A673 (cell line): Measurements from ENCODE around the gene SLC31A1. TPM values are rescaled to one million over a fixed set of nuclear protein-coding genes. Genes with fewer than 3 reads are reported as not detected.
"Not testable (repeated sequence)": the region's sequence is repeated elsewhere in the genome, so short reads cannot be mapped to it uniquely, and the experiment has no call there.

Source experiments
- BruUV-seq: library from RNA; stranded (reverse); fragments of 400-500 nt; replicated peaks from 2 replicates; lab custom pipeline; 2021; lab: Mats Ljungman, UMichigan
- CTCF ChIA-PET: fragments of 300-600 bp; sonication (Branson Sonifier 250); formaldehyde crosslinking; loops from one replicate; lab custom pipeline; 2022; ENCODE audit warnings: antibody characterized with exemption; lab: Charles Lee
- POLR2A ChIA-PET: fragments of 300-600 bp; sonication (Branson Sonifier 250); formaldehyde crosslinking; loops from one replicate; lab custom pipeline; 2022; ENCODE audit warnings: antibody characterized with exemption; ENCODE audit not compliant: low non-redundant PET; lab: Charles Lee
- DNase-seq: peaks from one replicate; pipeline ENCODE4 v3.0.0-alpha.2; 2015; ENCODE audit warnings: low spot score
- H3K27ac ChIP-seq: fragments of 200-600 bp; sonication (generic); 2 replicates; pipeline ENCODE4 v1.5.1; 2016; ENCODE audit warnings: mixed run types, low read depth, mild to moderate bottlenecking, mixed read lengths, antibody characterized with exemption, low read length; ENCODE audit not compliant: poor library complexity, severe bottlenecking
- H3K27me3 ChIP-seq: fragments of 200-600 bp; sonication (generic); replicated peaks from 2 replicates; pipeline ENCODE4 v1.6.1; 2017; ENCODE audit warnings: mixed run types, low read depth, mild to moderate bottlenecking, mixed read lengths, antibody characterized with exemption, low read length; ENCODE audit not compliant: insufficient read depth, poor library complexity
- H3K36me3 ChIP-seq: fragments of 200-600 bp; sonication (generic); 2 replicates; pipeline ENCODE4 v1.6.1; 2016; ENCODE audit warnings: mixed run types, mild to moderate bottlenecking, mixed read lengths, antibody characterized with exemption, low read length; ENCODE audit not compliant: insufficient read depth, poor library complexity, severe bottlenecking
- H3K4me1 ChIP-seq: fragments of 200-600 bp; sonication (generic); 2 replicates; pipeline ENCODE4 v1.6.1; 2017; ENCODE audit warnings: mixed run types, mild to moderate bottlenecking, mixed read lengths, antibody characterized with exemption, low read length; ENCODE audit not compliant: insufficient read depth, poor library complexity, severe bottlenecking
- H3K4me3 ChIP-seq: fragments of 200-600 bp; sonication (generic); 2 replicates; pipeline ENCODE4 v1.5.1; 2016; ENCODE audit warnings: low read depth, mixed run types, mild to moderate bottlenecking, mixed read lengths, low read length; ENCODE audit not compliant: poor library complexity, severe bottlenecking
- H3K9me3 ChIP-seq: fragments of 200-600 bp; sonication (generic); 2 replicates; pipeline ENCODE4 v1.6.1; 2016; ENCODE audit warnings: mixed run types, low read depth, mild to moderate bottlenecking, mixed read lengths, antibody characterized with exemption, low read length; ENCODE audit not compliant: poor library complexity, severe bottlenecking
- EZH2 ChIP-seq: fragments of 200-600 bp; sonication (generic); IDR thresholded peaks from 2 replicates; pipeline ENCODE4 v1.6.1; 2017; ENCODE audit warnings: borderline replicate concordance, low read depth, mild to moderate bottlenecking, mixed read lengths, antibody characterized with exemption, low read length; ENCODE audit not compliant: poor library complexity, severe bottlenecking
- intact Hi-C: fragments of 100-400 bp; cut with micrococcal nuclease; formaldehyde crosslinking; loops from one replicate; pipeline ENCODE4 v1.10.0; 2022; ENCODE audit not compliant: unreplicated experiment
- total RNA-seq: library from RNA; stranded (reverse); gene quantifications from 2 replicates; pipeline ENCODE4 v1.2.3, GENCODE V29; 2021
- TF ChIP-seq, protein P1 (sequence below): fragments of 300-800, 200-600 bp; sonication (generic); conservative IDR thresholded peaks from 2 replicates; pipeline ENCODE4 v1.5.1; 2017; ENCODE audit warnings: low read depth, mild to moderate bottlenecking, antibody characterized with exemption, low read length, moderate library complexity, mixed read lengths

SLC31A1 gene
- total RNA-seq, 1 experiment from 2014 or later = 32.7 TPM

GRCh38 chr9:113245894-113246293 is 24.6 kb downstream of the SLC31A1 start:
- Histone ChIP-seq H3K36me3 (no peaks in the 10 kb centered on the region), H3K4me3 (no peak overlapping the region), H3K9me3 (no peaks in the 10 kb centered on the region), H3K4me1 (peaks cover 17% of the 10 kb centered on the region), H3K27ac (no peak overlapping the region), H3K27me3 (no peaks in the 10 kb centered on the region)
- DNase-seq = no peak
- intact Hi-C loops = no loop called here
- CTCF ChIA-PET = no interaction called here
- no TSS peak for BruUV-seq
- POLR2A ChIA-PET = no interaction called here
- no peak for TF ChIP-seq EZH2
- TF ChIP-seq, protein P1, sequence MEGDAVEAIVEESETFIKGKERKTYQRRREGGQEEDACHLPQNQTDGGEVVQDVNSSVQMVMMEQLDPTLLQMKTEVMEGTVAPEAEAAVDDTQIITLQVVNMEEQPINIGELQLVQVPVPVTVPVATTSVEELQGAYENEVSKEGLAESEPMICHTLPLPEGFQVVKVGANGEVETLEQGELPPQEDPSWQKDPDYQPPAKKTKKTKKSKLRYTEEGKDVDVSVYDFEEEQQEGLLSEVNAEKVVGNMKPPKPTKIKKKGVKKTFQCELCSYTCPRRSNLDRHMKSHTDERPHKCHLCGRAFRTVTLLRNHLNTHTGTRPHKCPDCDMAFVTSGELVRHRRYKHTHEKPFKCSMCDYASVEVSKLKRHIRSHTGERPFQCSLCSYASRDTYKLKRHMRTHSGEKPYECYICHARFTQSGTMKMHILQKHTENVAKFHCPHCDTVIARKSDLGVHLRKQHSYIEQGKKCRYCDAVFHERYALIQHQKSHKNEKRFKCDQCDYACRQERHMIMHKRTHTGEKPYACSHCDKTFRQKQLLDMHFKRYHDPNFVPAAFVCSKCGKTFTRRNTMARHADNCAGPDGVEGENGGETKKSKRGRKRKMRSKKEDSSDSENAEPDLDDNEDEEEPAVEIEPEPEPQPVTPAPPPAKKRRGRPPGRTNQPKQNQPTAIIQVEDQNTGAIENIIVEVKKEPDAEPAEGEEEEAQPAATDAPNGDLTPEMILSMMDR = no peak

- BruUV-seq = no TSS peak
- H3K36me3 ChIP-seq = no peaks in the 10 kb centered on the region
- TF ChIP-seq, protein P1 = no peak
- TF ChIP-seq EZH2 = no peak
- no peak overlapping the region for H3K27ac ChIP-seq
- intact Hi-C loops = no loop called here
- H3K27me3 ChIP-seq = no peaks in the 10 kb centered on the region
- no peak for DNase-seq
- ChIA-PET CTCF (no interaction called here), POLR2A (interaction anchor here (0.6 kb wide), 1 partner anchor 237 kb away, joined by 20 read pairs; no protein-coding TSS in a partner anchor)
- no peak overlapping the region for H3K4me3 ChIP-seq
- H3K4me1 ChIP-seq = peaks cover 17% of the 10 kb centered on the region
- no peaks in the 10 kb centered on the region for H3K9me3 ChIP-seq
Observed at GRCh38 chr9:113246928-113247327, 25.6 kb downstream of the SLC31A1 start.

- POLR2A ChIA-PET = no interaction called here
Observed at GRCh38 chr9:113247640-113248039, 26.3 kb downstream of the SLC31A1 start.

DNA sequence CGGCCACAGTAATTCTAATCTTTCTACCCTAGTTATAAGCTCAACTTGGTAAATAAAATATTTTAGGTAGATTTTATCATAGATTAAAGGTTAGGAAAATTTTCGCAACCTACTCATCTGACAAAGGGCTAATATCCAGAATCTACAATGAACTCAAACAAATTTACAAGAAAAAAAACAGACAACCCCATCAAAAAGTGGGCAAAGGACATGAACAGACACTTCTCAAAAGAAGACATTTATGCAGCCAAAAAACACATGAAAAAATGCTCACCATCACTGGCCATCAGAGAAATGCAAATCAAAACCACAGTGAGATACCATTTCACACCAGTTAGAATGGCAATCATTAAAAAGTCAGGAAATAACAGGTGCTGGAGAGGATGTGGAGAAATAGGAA is 28.3 kb downstream of the SLC31A1 start:
- DNase-seq, POLR2A ChIA-PET, BruUV-seq, intact Hi-C loops, H3K27ac ChIP-seq, H3K36me3 ChIP-seq, H3K9me3 ChIP-seq, H3K27me3 ChIP-seq, CTCF ChIA-PET, H3K4me1 ChIP-seq, H3K4me3 ChIP-seq: not testable (repeated sequence)

More at GRCh38 chr9:113247640-113248039, 26.3 kb downstream of the SLC31A1 start:
- intact Hi-C loops = no loop called here
- peaks cover 13% of the 10 kb centered on the region for H3K4me1 ChIP-seq
- H3K36me3 ChIP-seq = no peaks in the 10 kb centered on the region
- no TSS peak for BruUV-seq
- CTCF ChIA-PET = no interaction called here
- no peaks in the 10 kb centered on the region for H3K27me3 ChIP-seq
- no peak for DNase-seq
- H3K9me3 ChIP-seq = no peaks in the 10 kb centered on the region
- TF ChIP-seq EZH2 = no peak
- TF ChIP-seq, protein P1 = no peak
- no peak overlapping the region for H3K4me3 ChIP-seq
- no peak overlapping the region for H3K27ac ChIP-seq
